HCT116 (cell line): ENCODE measurements around the gene ESAM. TPM values are rescaled to one million over a fixed set of nuclear protein-coding genes. Genes with fewer than 3 reads are reported as not detected.

Source experiments
- ATAC-seq: fragments of 200-7000 bp; cut with Tn5 transposase; 2 replicates; pipeline ENCODE4 v1.9.1; 2020; ENCODE audit warnings: mild to moderate bottlenecking, moderate library complexity
- BruUV-seq: library from RNA; stranded (reverse); fragments of 400-500 nt; replicated peaks from 2 replicates; lab custom pipeline; 2021; lab: Mats Ljungman, UMichigan
- CTCF ChIA-PET: fragments of 300-600 bp; sonication (Branson Sonifier 250); formaldehyde crosslinking; loops from one replicate; lab custom pipeline; 2021; ENCODE audit warnings: antibody characterized with exemption; lab: Charles Lee
- POLR2A ChIA-PET: fragments of 300-600, 350-600 bp; sonication (Branson Sonifier 250); formaldehyde crosslinking; loops from one replicate; lab custom pipeline; 2021; ENCODE audit warnings: antibody characterized with exemption; lab: Charles Lee
- RAD21 ChIA-PET, 2 experiments: fragments of 300-600 bp; sonication (Branson Sonifier 250); formaldehyde crosslinking; loops; one replicate each; lab custom pipeline; 2023; ENCODE audit warnings: low total read pairs in 2 of 2; ENCODE audit not compliant: uncharacterized antibody in 2 of 2, unreplicated experiment in 2 of 2, low non-redundant PET in 1 of 2; lab: Charles Lee
- DNase-seq: peaks from one replicate; pipeline ENCODE4 v3.0.0-alpha.2; 2010; ENCODE audit warnings: low read depth, low spot score
- H2AFZ ChIP-seq: fragments of 200-600 bp; shearing (Covaris generic), sonication (generic); 2 replicates; pipeline ENCODE4 v1.6.1; 2017; ENCODE audit warnings: low read depth, mixed run types, mixed read lengths, antibody characterized with exemption, low read length; ENCODE audit not compliant: poor library complexity, severe bottlenecking
- H3K27ac ChIP-seq: 2 replicates; pipeline ENCODE4 v1.5.1; 2012; ENCODE audit warnings: low read depth, low read length
- H3K27me3 ChIP-seq: fragments of 200-600 bp; sonication (generic); 2 replicates; pipeline ENCODE4 v1.6.1; 2016; ENCODE audit warnings: mixed run types, low read length, mixed read lengths; ENCODE audit not compliant: insufficient read depth
- H3K36me3 ChIP-seq, 2 experiments: fragments of 200-500 bp in 1 of 2; fragments of 200-600 bp in 1 of 2; sonication (Bioruptor generic) in 1 of 2; sonication (generic) in 1 of 2; 2 replicates each; pipeline versions ENCODE4 v1.5.1 to v1.6.1; 2014 to 2016; ENCODE audit warnings: low read length in 2 of 2, inconsistent platforms in 1 of 2, mixed read lengths in 1 of 2, mixed run types in 1 of 2; ENCODE audit not compliant: insufficient read depth in 2 of 2, control insufficient read depth in 1 of 2
- H3K4me1 ChIP-seq, 2 experiments: fragments of 200-600 bp in 1 of 2; sonication (generic) in 1 of 2; 2 replicates each; pipeline versions ENCODE4 v1.5.1 to v1.6.1; 2012 to 2017; ENCODE audit warnings: low read length in 2 of 2, inconsistent platforms in 1 of 2, mild to moderate bottlenecking in 1 of 2, mixed read lengths in 1 of 2, mixed run types in 1 of 2, moderate library complexity in 1 of 2; ENCODE audit not compliant: insufficient read depth in 2 of 2, control insufficient read depth in 1 of 2
- H3K4me2 ChIP-seq: fragments of 200-600 bp; sonication (generic); 2 replicates; pipeline ENCODE4 v1.6.1; 2017; ENCODE audit warnings: mixed run types, low read length, mixed read lengths
- H3K4me3 ChIP-seq, 2 experiments: fragments of 200-600 bp in 1 of 2; sonication (generic) in 1 of 2; replicated peaks in 1 of 2; 2 replicates each; pipeline ENCODE4 v1.5.1; 2011 to 2016; ENCODE audit warnings: low read length in 2 of 2, control low read depth in 1 of 2, low read depth in 1 of 2, mild to moderate bottlenecking in 1 of 2, mixed read lengths in 1 of 2, mixed run types in 1 of 2
- H3K79me2 ChIP-seq: fragments of 200-600 bp; sonication (generic); 2 replicates; pipeline ENCODE4 v1.6.1; 2017; ENCODE audit warnings: mild to moderate bottlenecking, mixed run types, low read length, moderate library complexity, mixed read lengths; ENCODE audit not compliant: insufficient read depth
- H3K9ac ChIP-seq: fragments of 200-600 bp; sonication (generic); 2 replicates; pipeline ENCODE4 v1.6.1; 2016; ENCODE audit warnings: low read length, mixed read lengths
- H3K9me2 ChIP-seq: fragments of 200-600 bp; sonication (generic), shearing (Covaris generic); 2 replicates; pipeline ENCODE4 v1.6.1; 2017; ENCODE audit warnings: mixed run types, mild to moderate bottlenecking, moderate library complexity; ENCODE audit not compliant: insufficient read depth
- H3K9me3 ChIP-seq, 2 experiments: fragments of 200-500 bp in 1 of 2; fragments of 200-600 bp in 1 of 2; sonication (Bioruptor generic) in 1 of 2; sonication (generic) in 1 of 2; 2 replicates each; pipeline ENCODE4 v1.6.1; 2014 to 2017; ENCODE audit warnings: low read length in 2 of 2, mixed read lengths in 2 of 2, inconsistent platforms in 1 of 2, low read depth in 1 of 2, mild to moderate bottlenecking in 1 of 2, mixed run types in 1 of 2, moderate library complexity in 1 of 2; ENCODE audit not compliant: control insufficient read depth in 1 of 2, insufficient read depth in 1 of 2
- H4K20me1 ChIP-seq: fragments of 200-600 bp; sonication (generic), shearing (Covaris generic); 2 replicates; pipeline ENCODE4 v1.6.1; 2017; ENCODE audit warnings: mixed run types, mild to moderate bottlenecking, moderate library complexity; ENCODE audit not compliant: insufficient read depth
- ATF3 ChIP-seq: IDR thresholded peaks from 2 replicates; pipeline ENCODE4 v1.6.1; 2012
- CBX3 ChIP-seq: IDR thresholded peaks from 2 replicates; pipeline ENCODE4 v1.6.1; 2012; ENCODE audit warnings: low read depth
- CEBPB ChIP-seq: IDR thresholded peaks from 2 replicates; pipeline ENCODE4 v1.6.1; 2012; ENCODE audit warnings: low read depth
- CTCF ChIP-seq, 3 experiments: fragments of 200-600 bp in 1 of 3; sonication (generic) in 1 of 3; IDR thresholded peaks in 2 of 3; conservative IDR thresholded peaks in 1 of 3; 2 replicates each; pipeline ENCODE4 v1.5.1; 2012 to 2017; ENCODE audit warnings: low read depth in 2 of 3, low read length in 2 of 3, antibody characterized with exemption in 1 of 3, borderline replicate concordance in 1 of 3, control low read depth in 1 of 3, mild to moderate bottlenecking in 1 of 3, mixed read lengths in 1 of 3, mixed run types in 1 of 3, moderate library complexity in 1 of 3; ENCODE audit not compliant: insufficient read depth in 1 of 3
- EGR1 ChIP-seq: IDR thresholded peaks from 2 replicates; pipeline ENCODE4 v1.6.1; 2012; ENCODE audit warnings: low read depth
- ELF1 ChIP-seq: IDR thresholded peaks from 2 replicates; pipeline ENCODE4 v1.6.1; 2012; ENCODE audit warnings: low read depth, borderline replicate concordance
- EZH2 ChIP-seq: fragments of 200-600 bp; sonication (generic); IDR thresholded peaks from 2 replicates; pipeline ENCODE4 v1.6.1; 2017; ENCODE audit warnings: antibody characterized with exemption, mixed run types
- EZH2phosphoT487 ChIP-seq: fragments of 200-600 bp; IDR thresholded peaks from 2 replicates; pipeline ENCODE4 v1.6.1; 2018; ENCODE audit warnings: antibody characterized with exemption, borderline replicate concordance
- JUND ChIP-seq: IDR thresholded peaks from 2 replicates; pipeline ENCODE4 v1.6.1; 2012
- MAX ChIP-seq: IDR thresholded peaks from 2 replicates; pipeline ENCODE4 v1.6.1; 2012
- POLR2AphosphoS5 ChIP-seq: IDR thresholded peaks from 2 replicates; pipeline ENCODE4 v1.6.1; 2011; ENCODE audit warnings: mild to moderate bottlenecking, low read depth, low read length, moderate library complexity
- REST ChIP-seq: IDR thresholded peaks from 2 replicates; pipeline ENCODE4 v1.6.1; 2012; ENCODE audit warnings: low read depth
- SIN3A ChIP-seq: IDR thresholded peaks from 2 replicates; pipeline ENCODE4 v1.6.1; 2012; ENCODE audit warnings: low read depth
- SP1 ChIP-seq: IDR thresholded peaks from 2 replicates; pipeline ENCODE4 v1.6.1; 2012; ENCODE audit warnings: low read depth
- SRF ChIP-seq: IDR thresholded peaks from 2 replicates; pipeline ENCODE4 v1.6.1; 2012; ENCODE audit warnings: low read depth
- YY1 ChIP-seq: IDR thresholded peaks from 2 replicates; pipeline ENCODE4 v1.6.1; 2011; ENCODE audit warnings: low read length, low read depth, moderate library complexity, mild to moderate bottlenecking; ENCODE audit not compliant: insufficient replicate concordance; ENCODE audit errors: extremely low read depth
- ZFX ChIP-seq: fragments of 450-650 bp; IDR thresholded peaks from 2 replicates; pipeline ENCODE4 v1.6.1; 2017
- ZNF274 ChIP-seq: fragments of 200-500 bp; sonication (Bioruptor generic); IDR thresholded peaks from 2 replicates; pipeline ENCODE4 v1.6.1; 2014; ENCODE audit warnings: mild to moderate bottlenecking, low read depth, low read length, inconsistent platforms
- intact Hi-C: fragments of 100-400 bp; cut with micrococcal nuclease; formaldehyde crosslinking; loops from 2 replicates; pipeline ENCODE4 v1.10.0; 2022
- total RNA-seq: library from RNA; stranded (reverse); gene quantifications from one replicate; pipeline ENCODE4 v1.2.1, GENCODE V29; 2021; ENCODE audit not compliant: unreplicated experiment

ESAM gene
- total RNA-seq, 1 experiment from 2014 or later, result 6.1 TPM

GRCh38 chr11:124759266-124760204, 2.6 kb downstream of the ESAM start:
- POLR2A ChIA-PET, result no interaction called here
- no peak for ATAC-seq
- H3K9me2 ChIP-seq, result no peaks in the 10 kb centered on the region
- intact Hi-C loops, result no loop called here
- TF ChIP-seq EZH2phosphoT487 (no peak), EZH2 (no peak), ZNF274 (no peak), SIN3A (no peak), SRF (no peak), ELF1 (no peak), CBX3 (no peak), CEBPB (no peak), SP1 (no peak), POLR2AphosphoS5 (no peak), JUND (no peak), REST (no peak), YY1 (no peak), ATF3 (no peak), CTCF (IDR thresholded peaks at IDR 0.05 in 2 of 3, conservative IDR thresholded peaks at IDR 0.05 in 1 of 3; ENCODE audit: borderline replicate concordance in 1 of 3, insufficient read depth in 1 of 3, low read depth in 2 of 3, low read length in 2 of 3) (no peak), EGR1 (no peak), MAX (no peak), ZFX (no peak)
- TF ChIP-seq, all 23 proteins: peak for 0
- H3K27me3 ChIP-seq, result no peaks in the 10 kb centered on the region
- H3K9ac ChIP-seq, result no peak overlapping the region
- no peaks in the 10 kb centered on the region for H3K36me3 ChIP-seq
- peaks cover 20 to 40% of the 10 kb centered on the region in 2 experiments for H3K4me1 ChIP-seq
- no peak overlapping the region for H3K4me2 ChIP-seq
- H3K27ac ChIP-seq, result no peak overlapping the region
- ChIA-PET CTCF (interaction anchor here (1.8 kb wide), 1 partner anchor 90 kb away, joined by 9 read pairs; no protein-coding TSS in a partner anchor), RAD21 (no interaction called here)
- no peaks in the 10 kb centered on the region for H3K9me3 ChIP-seq
- H3K79me2 ChIP-seq, result no peaks in the 10 kb centered on the region
- H4K20me1 ChIP-seq, result no peaks in the 10 kb centered on the region; the same call in 1 of the 2 replicates
- no peak overlapping the region for H2AFZ ChIP-seq
- no peak for DNase-seq
- BruUV-seq, result no TSS peak
- no peak overlapping the region for H3K4me3 ChIP-seq
